ENCODE measurements around the gene TCTA. TPM values are rescaled to one million over a fixed set of nuclear protein-coding genes. Genes with fewer than 3 reads are reported as not detected.
A peak's percentile ranks its signal among the peaks of the same experiment; 100 is the strongest.

The TCTA gene
- total RNA-seq, 1 experiment from 2014 or later, result 17.6 TPM

DNA sequence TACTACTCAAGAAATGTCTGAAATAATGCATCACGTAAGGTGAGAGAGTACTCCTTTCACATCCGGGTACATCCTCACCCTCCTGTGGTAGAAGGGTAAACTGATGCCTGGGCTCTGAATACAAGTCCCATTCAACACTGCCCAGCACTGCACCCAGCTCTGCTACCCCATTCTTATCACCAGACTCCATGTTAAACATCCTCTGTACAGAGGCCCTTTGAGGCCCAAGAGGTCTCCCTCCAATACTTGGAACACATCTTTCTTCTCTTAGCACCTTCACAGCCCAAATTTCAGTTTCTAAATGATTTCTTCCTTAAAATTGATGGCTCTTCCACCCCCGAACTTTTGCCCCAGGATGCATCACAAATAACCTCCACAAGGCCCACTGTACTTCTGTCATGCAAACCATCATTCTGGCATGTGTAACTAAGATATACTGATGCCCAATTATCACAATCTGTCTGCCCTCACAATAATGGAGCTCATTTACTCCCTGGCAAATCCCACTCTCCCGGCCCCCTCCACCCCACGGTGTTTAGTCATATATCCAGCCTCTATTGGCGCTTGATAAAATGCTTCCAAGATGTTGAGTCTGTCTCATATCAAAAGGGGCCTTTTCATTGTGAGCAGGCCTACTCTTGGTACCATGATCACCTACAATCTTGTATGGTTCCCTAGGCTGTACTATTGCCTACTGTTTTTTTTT is 41.5 kb upstream of the TCTA start:
- Histone ChIP-seq H3K9me3 (ENCODE audit: control insufficient read depth, insufficient read depth, low read depth, low read length) (no peaks in the 10 kb centered on the region), H3K4me3 (ENCODE audit: low read depth in 2 of 2, low read length in 2 of 2) (no peak overlapping the region), H3K4me1 (ENCODE audit: control insufficient read depth, insufficient read depth, low read length) (no peaks in the 10 kb centered on the region), H3K36me3 (ENCODE audit: control insufficient read depth, insufficient read depth, low read length) (peaks cover 2% of the 10 kb centered on the region; the same call in 1 of the 2 replicates), H3K27ac (ENCODE audit: low read length) (no peak overlapping the region), H3K27me3 (ENCODE audit: control insufficient read depth, insufficient read depth, low read length) (no peaks in the 10 kb centered on the region)
- ChIA-PET CTCF (no interaction called here), POLR2A (no interaction called here)
- intact Hi-C loops (cut with micrococcal nuclease; ENCODE audit: unreplicated experiment), result no loop called here
- DNase-seq (ENCODE audit: low read depth, low spot score) (no peak), ATAC-seq (no peak)
- TF ChIP-seq POLR2AphosphoS5 (IDR thresholded peaks at IDR 0.05; ENCODE audit: low read depth, low read length) (no peak), SIN3A (IDR thresholded peaks at IDR 0.05; ENCODE audit: borderline replicate concordance, insufficient read depth, low read depth, low read length) (no peak), TCF7L2 (IDR thresholded peaks at IDR 0.05; ENCODE audit: low read depth, low read length) (no peak)
- TF ChIP-seq, protein P1, sequence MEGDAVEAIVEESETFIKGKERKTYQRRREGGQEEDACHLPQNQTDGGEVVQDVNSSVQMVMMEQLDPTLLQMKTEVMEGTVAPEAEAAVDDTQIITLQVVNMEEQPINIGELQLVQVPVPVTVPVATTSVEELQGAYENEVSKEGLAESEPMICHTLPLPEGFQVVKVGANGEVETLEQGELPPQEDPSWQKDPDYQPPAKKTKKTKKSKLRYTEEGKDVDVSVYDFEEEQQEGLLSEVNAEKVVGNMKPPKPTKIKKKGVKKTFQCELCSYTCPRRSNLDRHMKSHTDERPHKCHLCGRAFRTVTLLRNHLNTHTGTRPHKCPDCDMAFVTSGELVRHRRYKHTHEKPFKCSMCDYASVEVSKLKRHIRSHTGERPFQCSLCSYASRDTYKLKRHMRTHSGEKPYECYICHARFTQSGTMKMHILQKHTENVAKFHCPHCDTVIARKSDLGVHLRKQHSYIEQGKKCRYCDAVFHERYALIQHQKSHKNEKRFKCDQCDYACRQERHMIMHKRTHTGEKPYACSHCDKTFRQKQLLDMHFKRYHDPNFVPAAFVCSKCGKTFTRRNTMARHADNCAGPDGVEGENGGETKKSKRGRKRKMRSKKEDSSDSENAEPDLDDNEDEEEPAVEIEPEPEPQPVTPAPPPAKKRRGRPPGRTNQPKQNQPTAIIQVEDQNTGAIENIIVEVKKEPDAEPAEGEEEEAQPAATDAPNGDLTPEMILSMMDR (IDR thresholded peaks at IDR 0.05), result no peak
- TF ChIP-seq, protein P2, sequence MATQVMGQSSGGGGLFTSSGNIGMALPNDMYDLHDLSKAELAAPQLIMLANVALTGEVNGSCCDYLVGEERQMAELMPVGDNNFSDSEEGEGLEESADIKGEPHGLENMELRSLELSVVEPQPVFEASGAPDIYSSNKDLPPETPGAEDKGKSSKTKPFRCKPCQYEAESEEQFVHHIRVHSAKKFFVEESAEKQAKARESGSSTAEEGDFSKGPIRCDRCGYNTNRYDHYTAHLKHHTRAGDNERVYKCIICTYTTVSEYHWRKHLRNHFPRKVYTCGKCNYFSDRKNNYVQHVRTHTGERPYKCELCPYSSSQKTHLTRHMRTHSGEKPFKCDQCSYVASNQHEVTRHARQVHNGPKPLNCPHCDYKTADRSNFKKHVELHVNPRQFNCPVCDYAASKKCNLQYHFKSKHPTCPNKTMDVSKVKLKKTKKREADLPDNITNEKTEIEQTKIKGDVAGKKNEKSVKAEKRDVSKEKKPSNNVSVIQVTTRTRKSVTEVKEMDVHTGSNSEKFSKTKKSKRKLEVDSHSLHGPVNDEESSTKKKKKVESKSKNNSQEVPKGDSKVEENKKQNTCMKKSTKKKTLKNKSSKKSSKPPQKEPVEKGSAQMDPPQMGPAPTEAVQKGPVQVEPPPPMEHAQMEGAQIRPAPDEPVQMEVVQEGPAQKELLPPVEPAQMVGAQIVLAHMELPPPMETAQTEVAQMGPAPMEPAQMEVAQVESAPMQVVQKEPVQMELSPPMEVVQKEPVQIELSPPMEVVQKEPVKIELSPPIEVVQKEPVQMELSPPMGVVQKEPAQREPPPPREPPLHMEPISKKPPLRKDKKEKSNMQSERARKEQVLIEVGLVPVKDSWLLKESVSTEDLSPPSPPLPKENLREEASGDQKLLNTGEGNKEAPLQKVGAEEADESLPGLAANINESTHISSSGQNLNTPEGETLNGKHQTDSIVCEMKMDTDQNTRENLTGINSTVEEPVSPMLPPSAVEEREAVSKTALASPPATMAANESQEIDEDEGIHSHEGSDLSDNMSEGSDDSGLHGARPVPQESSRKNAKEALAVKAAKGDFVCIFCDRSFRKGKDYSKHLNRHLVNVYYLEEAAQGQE (IDR thresholded peaks at IDR 0.05; ENCODE audit: insufficient read depth in 1 of 2, low read depth in 2 of 2, low read length in 1 of 2), result no peak
- in situ Hi-C loops (cut with HindIII; ENCODE audit: low pct_unique_long_range_greater_than_20kb, low sequenced_read_pairs), result no loop called here
- BruUV-seq (replicated peaks), result TSS peak; percentile 49

DNA sequence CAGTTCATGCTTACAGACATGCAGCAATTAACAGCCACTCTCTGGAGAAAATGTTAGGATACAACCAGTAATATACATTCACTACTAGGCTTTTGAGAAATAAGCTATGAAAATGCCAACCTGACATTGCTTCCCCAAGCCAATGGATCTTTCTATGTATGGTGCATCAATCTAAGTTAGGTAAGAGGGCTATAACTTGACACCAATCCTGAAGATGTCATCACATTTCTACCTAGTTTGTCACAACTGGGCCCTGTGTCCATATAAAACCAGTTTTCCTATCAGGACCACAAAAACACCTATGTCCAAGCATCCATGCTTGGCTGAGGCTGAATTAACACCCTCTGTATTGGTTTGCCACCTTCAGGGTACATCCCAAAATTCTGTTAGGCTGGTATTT is 40.3 kb upstream of the TCTA start:
- BruUV-seq (replicated peaks), result no TSS peak
- in situ Hi-C loops (cut with HindIII; ENCODE audit: low pct_unique_long_range_greater_than_20kb, low sequenced_read_pairs), result no loop called here
- POLR2A ChIA-PET, result no interaction called here
- H3K27me3 ChIP-seq (ENCODE audit: control insufficient read depth, insufficient read depth, low read length), result no peaks in the 10 kb centered on the region
- CTCF ChIA-PET, result no interaction called here
- intact Hi-C loops (cut with micrococcal nuclease; ENCODE audit: unreplicated experiment), result no loop called here
- ATAC-seq (no peak), DNase-seq (ENCODE audit: low read depth, low spot score) (no peak)
- H3K4me1 ChIP-seq (ENCODE audit: control insufficient read depth, insufficient read depth, low read length), result no peaks in the 10 kb centered on the region
- H3K36me3 ChIP-seq (ENCODE audit: control insufficient read depth, insufficient read depth, low read length), result peaks cover 2% of the 10 kb centered on the region; the same call in 1 of the 2 replicates
- H3K4me3 ChIP-seq (ENCODE audit: low read depth in 2 of 2, low read length in 2 of 2), result no peak overlapping the region
- no peak overlapping the region for H3K27ac ChIP-seq (ENCODE audit: low read length)
- H3K9me3 ChIP-seq (ENCODE audit: control insufficient read depth, insufficient read depth, low read depth, low read length), result no peaks in the 10 kb centered on the region
- TF ChIP-seq TCF7L2 (IDR thresholded peaks at IDR 0.05; ENCODE audit: low read depth, low read length) (no peak), POLR2AphosphoS5 (IDR thresholded peaks at IDR 0.05; ENCODE audit: low read depth, low read length) (no peak), SIN3A (IDR thresholded peaks at IDR 0.05; ENCODE audit: borderline replicate concordance, insufficient read depth, low read depth, low read length) (no peak)
- TF ChIP-seq, protein P2 (IDR thresholded peaks at IDR 0.05; ENCODE audit: insufficient read depth in 1 of 2, low read depth in 2 of 2, low read length in 1 of 2), result no peak
- TF ChIP-seq, protein P1 (IDR thresholded peaks at IDR 0.05), result no peak
